Dendritic cell treated with granulocyte-macrophage colony-stimulating factor and Interleukin-4, amounts not matched to agents 40 ng/mL and 50 ng/mL, for 4 days (primary cell): ENCODE measurements around the gene GPR61.

Source experiments
- H3K27ac Mint-ChIP-seq: one replicate; pipeline ENCODE4 v1.8.0; 2022; ENCODE audit warnings: mild to moderate bottlenecking, mixed read lengths
- H3K27me3 Mint-ChIP-seq: one replicate; pipeline ENCODE4 v1.8.0; 2022; ENCODE audit warnings: mild to moderate bottlenecking, mixed read lengths
- H3K36me3 Mint-ChIP-seq: one replicate; pipeline ENCODE4 v1.8.0; 2022; ENCODE audit warnings: low read depth, mixed read lengths
- H3K4me1 Mint-ChIP-seq: one replicate; pipeline ENCODE4 v1.8.0; 2022; ENCODE audit warnings: low read depth, mixed read lengths
- H3K4me3 Mint-ChIP-seq: one replicate; pipeline ENCODE4 v1.8.0; 2022; ENCODE audit warnings: mild to moderate bottlenecking, moderate library complexity, mixed read lengths
- H3K9me3 Mint-ChIP-seq: one replicate; pipeline ENCODE4 v1.8.0; 2022; ENCODE audit warnings: mixed read lengths
- intact Hi-C: fragments of 100-400 bp; cut with micrococcal nuclease; formaldehyde crosslinking; loops from one replicate; pipeline ENCODE4 v1.15.0; 2022

GPR61 gene

DNA sequence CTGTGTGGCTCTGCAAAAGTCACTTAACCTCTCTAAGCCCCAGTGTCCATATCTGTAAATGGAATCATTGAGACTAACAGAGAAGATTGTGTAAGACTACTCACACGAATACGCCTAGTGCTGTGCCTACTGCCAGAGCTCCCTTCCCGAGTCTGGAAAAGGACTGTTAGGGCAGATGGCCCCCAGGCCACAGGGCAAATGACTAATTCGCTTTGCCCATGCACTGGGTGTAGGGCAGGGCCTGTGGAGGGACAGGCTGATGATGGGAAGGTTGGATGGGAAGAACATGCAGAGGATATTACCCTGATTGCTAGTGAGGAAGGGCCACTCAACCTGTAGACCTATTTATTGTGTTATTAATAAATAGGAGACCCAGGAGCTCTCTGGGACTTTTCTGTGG lies 4.2 kb upstream of the GPR61 start:
- intact Hi-C loops: loop anchor here (10.0 kb wide), 1 partner anchor 271 kb away; no protein-coding TSS in a partner anchor
- no peaks in the 10 kb centered on the region for H3K36me3 Mint-ChIP-seq
- H3K27me3 Mint-ChIP-seq: no peaks in the 10 kb centered on the region
- peaks cover 17% of the 10 kb centered on the region for H3K4me1 Mint-ChIP-seq
- H3K9me3 Mint-ChIP-seq: no peaks in the 10 kb centered on the region
- H3K27ac Mint-ChIP-seq: peak overlapping the region; percentile 2
- H3K4me3 Mint-ChIP-seq: no peak overlapping the region

DNA sequence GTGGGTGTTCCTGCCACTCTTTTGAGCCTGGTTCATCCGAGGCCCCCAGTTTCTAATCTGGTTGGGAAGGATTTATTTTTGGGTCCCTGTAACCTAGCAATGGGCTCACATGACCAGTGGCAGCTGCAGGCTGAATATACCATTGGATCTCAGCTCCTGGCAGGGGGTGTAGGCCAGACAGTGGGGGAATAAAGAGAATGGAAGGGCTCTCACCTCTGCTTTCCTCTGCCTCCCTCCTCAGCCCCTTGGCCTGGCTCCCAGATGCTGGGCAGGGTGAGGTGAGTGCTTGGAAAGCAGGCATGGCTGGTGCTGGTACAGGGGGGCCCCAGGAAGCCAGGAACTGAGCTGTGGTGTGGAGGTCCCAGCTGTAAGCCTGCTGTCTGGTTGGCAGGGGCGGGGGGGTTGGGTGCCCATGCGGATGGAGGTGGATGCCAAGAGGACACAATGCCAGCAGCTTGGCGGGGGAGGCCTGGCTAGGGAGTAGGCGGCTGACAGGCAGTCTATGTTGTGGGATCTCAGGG lies 3.6 kb upstream of the GPR61 start:
- H3K27ac Mint-ChIP-seq: peak overlapping the region; percentile 2
- H3K4me1 Mint-ChIP-seq: peaks cover 17% of the 10 kb centered on the region
- H3K4me3 Mint-ChIP-seq: no peak overlapping the region
- H3K27me3 Mint-ChIP-seq: peaks cover 1% of the 10 kb centered on the region
- H3K9me3 Mint-ChIP-seq: no peaks in the 10 kb centered on the region
- no peaks in the 10 kb centered on the region for H3K36me3 Mint-ChIP-seq
- intact Hi-C loops: loop anchor here (10.0 kb wide), 1 partner anchor 271 kb away; no protein-coding TSS in a partner anchor

DNA sequence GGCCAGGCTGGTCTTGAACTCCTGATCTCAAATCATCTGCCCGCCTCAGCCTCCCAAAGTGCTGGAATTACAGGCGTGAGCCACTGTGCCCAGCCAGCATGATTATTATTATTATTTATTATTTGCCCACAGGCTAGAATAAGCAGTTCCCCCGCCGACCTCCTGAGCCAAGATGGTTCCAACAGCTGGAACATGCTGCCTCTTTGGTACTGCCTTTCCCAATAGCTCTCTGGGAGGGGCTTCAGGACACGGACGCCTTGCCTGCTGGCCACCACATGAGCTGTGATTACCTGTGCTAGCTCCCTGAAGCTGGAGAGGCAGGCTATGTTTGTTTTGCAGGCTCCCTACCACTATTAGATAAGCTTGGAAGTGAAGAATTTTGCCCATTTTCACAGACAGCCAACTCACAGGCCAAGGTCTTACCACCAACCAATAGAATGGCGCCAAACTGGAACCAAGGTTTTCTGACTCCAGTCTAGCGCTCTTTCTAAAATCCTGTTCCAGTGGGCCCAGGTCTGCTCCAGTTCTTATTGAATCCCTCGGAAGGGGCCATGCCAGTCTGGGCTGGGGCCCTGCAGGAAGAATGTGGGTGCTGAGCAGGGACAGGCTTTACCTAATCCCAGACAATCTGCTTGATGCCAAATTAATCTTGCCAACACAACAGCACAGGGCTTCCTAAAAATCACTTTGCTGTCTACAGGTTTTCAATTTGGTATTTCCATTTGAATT lies 2.1 kb upstream of the GPR61 start:
- Mint-ChIP-seq H3K27me3 (peaks cover 3% of the 10 kb centered on the region), H3K4me3 (no peak overlapping the region), H3K9me3 (no peaks in the 10 kb centered on the region), H3K27ac (no peak overlapping the region), H3K4me1 (peaks cover 10% of the 10 kb centered on the region), H3K36me3 (no peaks in the 10 kb centered on the region)
- intact Hi-C loops: loop anchor here (10.0 kb wide), 1 partner anchor 273 kb away; no protein-coding TSS in a partner anchor

DNA sequence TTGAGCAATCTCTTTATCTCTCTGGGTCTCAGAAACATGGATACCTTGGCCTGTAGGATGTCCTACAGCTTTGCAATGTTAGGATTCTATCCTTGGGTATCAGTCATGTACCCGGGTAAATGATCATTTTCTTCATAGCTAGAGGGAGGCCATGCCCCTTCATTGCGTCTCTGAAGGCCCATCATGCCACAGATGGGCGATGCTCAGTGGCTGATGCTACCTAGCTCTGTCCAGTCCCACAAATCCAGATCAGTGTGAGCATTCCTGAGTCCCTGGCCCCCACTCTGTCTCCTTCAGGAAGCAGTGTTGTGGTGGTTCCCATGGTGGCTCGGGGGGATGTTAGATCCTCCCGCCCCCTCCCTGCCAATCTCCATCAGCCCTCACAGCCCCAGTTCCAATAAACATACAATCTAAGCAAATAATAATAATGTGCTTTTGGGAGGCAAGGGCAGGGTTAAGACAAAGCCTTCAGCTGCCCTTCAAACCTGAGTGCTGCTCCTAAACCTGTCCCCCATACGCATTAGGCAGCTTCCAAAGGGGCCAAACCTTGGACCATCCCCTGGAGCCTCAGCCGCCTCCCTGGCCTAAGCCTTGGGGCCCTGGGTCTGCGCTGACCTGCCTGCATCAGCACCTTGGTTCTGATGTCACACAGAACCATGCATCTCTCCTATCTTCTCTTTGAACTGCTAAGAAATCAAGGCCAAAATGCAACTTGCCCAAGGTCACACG lies 681 bp upstream of the GPR61 start:
- no peak overlapping the region for H3K27ac Mint-ChIP-seq
- peaks cover 7% of the 10 kb centered on the region for H3K4me1 Mint-ChIP-seq
- H3K9me3 Mint-ChIP-seq: no peaks in the 10 kb centered on the region
- H3K4me3 Mint-ChIP-seq: no peak overlapping the region
- intact Hi-C loops: loop anchor here (10.0 kb wide), 1 partner anchor 274 kb away; no protein-coding TSS in a partner anchor
- H3K36me3 Mint-ChIP-seq: no peaks in the 10 kb centered on the region
- peaks cover 5% of the 10 kb centered on the region for H3K27me3 Mint-ChIP-seq

DNA sequence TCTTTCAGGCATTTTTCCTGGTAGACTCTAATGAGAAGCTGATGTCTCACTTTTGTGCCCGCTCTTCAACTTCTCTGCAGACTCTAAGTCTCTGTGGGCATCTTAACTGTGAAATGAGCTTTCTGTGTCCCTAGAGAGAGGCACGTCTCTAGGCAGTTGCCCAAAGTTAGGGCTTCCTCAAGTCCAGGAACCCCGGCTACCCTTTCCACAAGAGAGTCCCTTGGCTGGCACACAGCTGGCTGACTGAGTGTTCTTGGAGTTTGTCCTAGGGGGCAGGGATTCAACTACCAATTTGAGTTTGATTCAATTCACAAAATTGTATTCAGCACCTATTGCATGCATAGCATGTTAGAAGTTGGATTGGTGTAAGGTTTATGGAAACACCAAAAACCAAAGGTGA lies 1.4 kb downstream of the GPR61 start:
- H3K27ac Mint-ChIP-seq: no peak overlapping the region
- intact Hi-C loops: no loop called here
- H3K4me1 Mint-ChIP-seq: no peaks in the 10 kb centered on the region
- no peak overlapping the region for H3K4me3 Mint-ChIP-seq
- H3K9me3 Mint-ChIP-seq: no peaks in the 10 kb centered on the region
- no peaks in the 10 kb centered on the region for H3K36me3 Mint-ChIP-seq
- H3K27me3 Mint-ChIP-seq: peaks cover 5% of the 10 kb centered on the region

DNA sequence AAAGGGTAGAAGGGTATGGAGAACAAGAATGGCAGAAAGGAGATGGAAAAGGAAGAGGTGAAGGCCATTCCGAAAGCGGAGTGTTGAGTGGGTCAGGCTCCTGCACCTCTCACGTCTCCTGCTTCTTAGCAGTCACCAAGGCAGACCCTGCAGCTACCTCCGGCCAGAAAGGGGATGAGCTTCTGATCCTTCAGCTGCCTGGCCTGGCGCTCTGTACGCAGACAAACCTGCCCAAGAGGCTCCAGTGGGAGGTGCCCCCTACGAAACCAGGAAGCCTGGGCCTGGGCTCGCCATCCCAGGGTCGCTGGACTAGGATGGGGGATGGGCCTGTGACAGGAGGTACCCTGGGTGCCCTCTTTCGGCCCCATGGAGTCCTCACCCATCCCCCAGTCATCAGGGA lies 3.0 kb downstream of the GPR61 start:
- Mint-ChIP-seq H3K27ac (no peak overlapping the region), H3K36me3 (peaks cover 2% of the 10 kb centered on the region), H3K4me3 (no peak overlapping the region), H3K4me1 (peaks cover 3% of the 10 kb centered on the region), H3K27me3 (peaks cover 5% of the 10 kb centered on the region), H3K9me3 (no peaks in the 10 kb centered on the region)
- intact Hi-C loops: no loop called here

DNA sequence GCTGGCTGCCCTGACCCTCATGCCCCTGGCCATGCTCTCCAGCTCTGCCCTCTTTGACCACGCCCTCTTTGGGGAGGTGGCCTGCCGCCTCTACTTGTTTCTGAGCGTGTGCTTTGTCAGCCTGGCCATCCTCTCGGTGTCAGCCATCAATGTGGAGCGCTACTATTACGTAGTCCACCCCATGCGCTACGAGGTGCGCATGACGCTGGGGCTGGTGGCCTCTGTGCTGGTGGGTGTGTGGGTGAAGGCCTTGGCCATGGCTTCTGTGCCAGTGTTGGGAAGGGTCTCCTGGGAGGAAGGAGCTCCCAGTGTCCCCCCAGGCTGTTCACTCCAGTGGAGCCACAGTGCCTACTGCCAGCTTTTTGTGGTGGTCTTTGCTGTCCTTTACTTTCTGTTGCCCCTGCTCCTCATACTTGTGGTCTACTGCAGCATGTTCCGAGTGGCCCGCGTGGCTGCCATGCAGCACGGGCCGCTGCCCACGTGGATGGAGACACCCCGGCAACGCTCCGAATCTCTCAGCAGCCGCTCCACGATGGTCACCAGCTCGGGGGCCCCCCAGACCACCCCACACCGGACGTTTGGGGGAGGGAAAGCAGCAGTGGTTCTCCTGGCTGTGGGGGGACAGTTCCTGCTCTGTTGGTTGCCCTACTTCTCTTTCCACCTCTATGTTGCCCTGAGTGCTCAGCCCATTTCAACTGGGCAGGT lies 3.8 kb downstream of the GPR61 start:
- no peak overlapping the region for H3K27ac Mint-ChIP-seq
- H3K36me3 Mint-ChIP-seq: peaks cover 10% of the 10 kb centered on the region
- intact Hi-C loops: no loop called here
- H3K9me3 Mint-ChIP-seq: no peaks in the 10 kb centered on the region
- peaks cover 5% of the 10 kb centered on the region for H3K27me3 Mint-ChIP-seq
- H3K4me1 Mint-ChIP-seq: peaks cover 5% of the 10 kb centered on the region
- H3K4me3 Mint-ChIP-seq: no peak overlapping the region

DNA sequence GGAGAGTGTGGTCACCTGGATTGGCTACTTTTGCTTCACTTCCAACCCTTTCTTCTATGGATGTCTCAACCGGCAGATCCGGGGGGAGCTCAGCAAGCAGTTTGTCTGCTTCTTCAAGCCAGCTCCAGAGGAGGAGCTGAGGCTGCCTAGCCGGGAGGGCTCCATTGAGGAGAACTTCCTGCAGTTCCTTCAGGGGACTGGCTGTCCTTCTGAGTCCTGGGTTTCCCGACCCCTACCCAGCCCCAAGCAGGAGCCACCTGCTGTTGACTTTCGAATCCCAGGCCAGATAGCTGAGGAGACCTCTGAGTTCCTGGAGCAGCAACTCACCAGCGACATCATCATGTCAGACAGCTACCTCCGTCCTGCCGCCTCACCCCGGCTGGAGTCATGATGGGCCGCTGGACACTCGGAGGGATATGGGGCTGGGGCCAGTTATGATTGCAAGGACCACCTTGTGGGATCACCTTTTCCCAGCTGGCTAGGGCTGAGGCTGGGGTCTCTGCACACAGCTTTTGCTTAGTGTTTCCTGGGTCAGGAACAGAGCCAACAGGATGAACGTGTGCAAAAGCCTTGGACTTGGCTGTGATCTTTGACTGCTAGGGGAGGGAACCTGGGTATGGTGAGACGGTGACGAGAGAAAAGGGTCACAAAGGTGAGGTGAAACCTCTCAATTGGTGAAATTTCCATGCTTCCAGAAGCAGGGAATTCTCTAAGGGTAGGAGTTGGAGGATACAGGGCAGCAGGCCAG lies 4.5 kb downstream of the GPR61 start:
- Mint-ChIP-seq H3K9me3 (no peaks in the 10 kb centered on the region), H3K4me1 (peaks cover 8% of the 10 kb centered on the region), H3K4me3 (no peak overlapping the region), H3K36me3 (peaks cover 17% of the 10 kb centered on the region), H3K27me3 (peaks cover 5% of the 10 kb centered on the region), H3K27ac (no peak overlapping the region)
- intact Hi-C loops: no loop called here

DNA sequence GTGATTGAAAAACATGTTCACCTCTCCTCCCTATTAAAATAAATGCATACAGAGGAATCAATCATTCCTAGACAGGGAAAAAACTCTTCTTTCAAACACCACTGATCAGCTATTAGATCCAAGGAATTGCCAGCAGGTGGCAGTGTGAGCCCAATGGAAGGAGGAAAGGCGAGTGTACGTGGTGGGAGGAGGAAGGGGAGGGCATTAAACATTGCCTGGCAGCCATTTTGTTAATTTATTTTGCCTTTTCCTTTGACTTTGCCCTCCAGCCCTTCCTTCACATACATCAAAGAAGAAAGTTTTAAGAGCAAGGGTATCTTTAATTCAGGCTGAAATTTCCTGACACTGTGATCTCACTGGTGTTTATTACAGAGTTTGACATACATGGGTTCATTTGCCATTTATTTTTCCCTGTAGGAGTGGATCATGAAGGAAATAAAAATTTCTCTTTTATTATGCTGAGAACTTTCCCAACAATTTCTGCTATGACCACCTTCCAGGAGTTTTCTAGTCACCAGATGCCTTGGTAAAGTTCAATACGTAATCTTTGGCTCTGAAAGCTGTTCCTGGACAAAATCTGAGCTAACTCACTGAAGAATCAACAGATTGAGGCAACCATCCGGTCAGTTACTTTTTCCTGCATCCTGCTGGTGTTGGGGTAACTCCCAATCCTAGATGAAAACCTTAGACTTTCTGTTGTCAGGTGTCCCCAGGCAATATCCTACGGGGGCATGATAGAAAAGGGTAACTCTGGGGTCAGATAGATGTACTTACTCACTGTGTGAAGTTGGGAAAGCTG lies 6.8 kb downstream of the GPR61 start:
- peak overlapping the region; percentile 24 for H3K4me3 Mint-ChIP-seq
- intact Hi-C loops: loop anchor here (1.0 to 5.0 kb wide), 2 partner anchors 41 to 227 kb away; no protein-coding TSS in a partner anchor
- H3K27me3 Mint-ChIP-seq: peaks cover 4% of the 10 kb centered on the region
- H3K9me3 Mint-ChIP-seq: no peaks in the 10 kb centered on the region
- peaks cover 23% of the 10 kb centered on the region for H3K4me1 Mint-ChIP-seq
- H3K27ac Mint-ChIP-seq: peak overlapping the region; percentile 72
- peaks cover 21% of the 10 kb centered on the region for H3K36me3 Mint-ChIP-seq

DNA sequence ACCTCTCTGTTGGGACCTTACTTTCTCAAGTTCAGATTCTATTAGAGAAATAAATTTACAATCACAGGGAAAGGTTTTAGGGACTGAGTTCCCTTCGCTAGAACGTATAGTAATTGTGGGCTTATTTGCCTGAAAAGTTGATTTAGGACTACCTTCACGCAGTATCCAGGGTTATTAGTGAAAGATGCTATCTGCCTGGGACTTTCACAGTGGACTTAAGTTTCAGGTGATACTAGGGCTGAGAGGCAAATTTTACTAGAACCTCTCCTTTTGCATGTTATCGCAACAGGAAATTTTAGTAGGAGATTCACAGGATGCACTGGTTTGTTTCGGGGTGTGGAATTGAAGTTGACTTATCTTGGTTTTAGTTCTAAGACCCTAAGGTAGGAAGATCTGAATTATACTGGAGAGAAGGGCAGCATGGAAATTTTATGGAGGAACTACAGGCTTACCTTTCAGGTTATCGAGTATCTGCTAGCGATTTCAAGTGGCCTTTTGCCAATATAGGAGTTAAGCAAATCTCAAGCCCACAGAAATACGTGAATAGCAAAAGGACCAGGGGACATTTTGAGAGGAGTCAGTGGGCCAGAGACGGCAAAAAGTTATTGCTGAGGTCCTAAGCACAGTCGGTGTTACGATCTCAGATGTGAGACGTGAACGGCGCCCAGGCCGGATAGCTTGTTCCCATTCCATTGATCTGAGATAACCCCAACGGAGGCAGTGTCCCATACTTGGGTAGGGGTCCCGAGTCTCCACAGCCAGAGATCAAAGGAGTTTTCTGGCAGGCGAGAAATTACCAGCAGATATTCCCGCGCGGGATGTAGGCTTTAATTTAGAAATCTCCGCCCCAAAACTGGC lies 8.0 kb downstream of the GPR61 start:
- H3K36me3 Mint-ChIP-seq: peaks cover 21% of the 10 kb centered on the region
- H3K4me3 Mint-ChIP-seq: peak overlapping the region; percentile 90
- H3K9me3 Mint-ChIP-seq: no peaks in the 10 kb centered on the region
- H3K4me1 Mint-ChIP-seq: peaks cover 28% of the 10 kb centered on the region
- H3K27ac Mint-ChIP-seq: peak overlapping the region; percentile 98
- peaks cover 2% of the 10 kb centered on the region for H3K27me3 Mint-ChIP-seq
- intact Hi-C loops: loop anchor here (2.0 to 5.0 kb wide), 3 partner anchors 40 to 437 kb away; partner anchors contain the start of gene AHCYL1

DNA sequence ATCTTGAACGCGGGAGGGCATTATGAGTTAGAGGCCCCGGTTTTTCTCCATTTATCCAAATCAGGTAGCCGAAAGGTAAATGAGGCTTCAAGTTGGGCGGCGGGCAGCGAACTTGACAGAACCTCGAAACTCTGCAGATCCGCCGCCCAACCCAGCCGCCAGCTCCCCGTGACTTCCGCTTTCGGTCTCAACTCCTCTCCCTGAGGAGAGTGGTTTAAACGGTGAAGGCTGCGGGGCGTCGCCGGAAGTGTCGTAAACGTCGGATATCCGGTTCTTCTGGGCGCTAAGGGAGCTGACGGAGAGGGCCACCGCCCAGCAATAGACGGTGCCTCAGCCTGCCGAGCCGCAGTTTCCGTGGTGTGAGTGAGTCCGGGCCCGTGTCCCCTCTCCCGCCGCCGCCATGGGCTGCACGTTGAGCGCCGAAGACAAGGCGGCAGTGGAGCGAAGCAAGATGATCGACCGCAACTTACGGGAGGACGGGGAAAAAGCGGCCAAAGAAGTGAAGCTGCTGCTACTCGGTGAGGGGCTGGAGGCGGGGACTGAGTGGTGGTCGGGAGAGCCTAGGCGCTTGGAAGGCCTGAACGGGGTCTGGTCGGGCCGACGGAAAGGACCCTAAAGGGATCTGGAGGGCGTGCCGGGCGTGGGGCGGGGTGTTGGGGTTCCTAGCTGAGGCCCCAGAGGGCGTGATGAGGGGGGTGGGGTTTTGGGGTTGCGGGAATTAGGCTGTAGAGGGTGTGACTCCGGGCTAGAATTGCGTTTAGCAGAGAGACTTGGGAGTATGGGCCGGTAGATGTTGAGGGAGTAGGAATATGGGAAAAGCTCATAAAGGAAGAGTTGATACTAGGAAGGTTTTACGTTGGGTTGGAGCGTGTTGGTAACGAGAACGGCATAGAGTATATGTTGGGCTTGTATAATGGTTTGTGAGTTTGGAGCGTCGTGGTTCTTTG lies 8.9 kb downstream of the GPR61 start, which contains the start of gene GNAI3:
GNAI3 (plus strand) TSS at position 295 of the 947 bp plus-strand sequence; CDS start at position 401, 106 bp downstream.
- intact Hi-C loops: loop anchor here (2.0 to 5.0 kb wide), 3 partner anchors 39 to 436 kb away; partner anchors contain the start of gene AHCYL1
- H3K4me3 Mint-ChIP-seq: peak within 1 kb of the TSS; percentile 90
- no peaks in the 10 kb centered on the region for H3K9me3 Mint-ChIP-seq
- peak within 1 kb of the TSS; percentile 98 for H3K27ac Mint-ChIP-seq
- H3K4me1 Mint-ChIP-seq: peaks cover 30% of the 10 kb centered on the region
- peaks cover 21% of the 10 kb centered on the region for H3K36me3 Mint-ChIP-seq
- no peaks in the 10 kb centered on the region for H3K27me3 Mint-ChIP-seq
